GM23338 (cell line): ENCODE data around the gene RAB19.

Experiments used
- CREB1 ChIP-seq: fragments of 250-450 bp; sonication (Bioruptor Pico); IDR thresholded peaks from 2 replicates; pipeline ENCODE4 v1.5.0; 2020; ENCODE audit warnings: low read depth, mild to moderate bottlenecking, moderate library complexity
- EZH2 ChIP-seq: fragments of 200-600 bp; sonication (generic); IDR thresholded peaks from one replicate; pipeline ENCODE4 v1.8.0; 2017; ENCODE audit warnings: antibody characterized with exemption, mild to moderate bottlenecking, low read depth; ENCODE audit not compliant: unreplicated experiment
- EZH2phosphoT487 ChIP-seq: fragments of 200-600 bp; sonication (generic); IDR thresholded peaks from one replicate; pipeline ENCODE4 v1.8.1; 2018; ENCODE audit warnings: antibody characterized with exemption; ENCODE audit not compliant: unreplicated experiment
- JUNB ChIP-seq: IDR thresholded peaks from one replicate; pipeline ENCODE4 v1.6.1; 2016; ENCODE audit warnings: antibody characterized with exemption; ENCODE audit not compliant: unreplicated experiment
- NANOG ChIP-seq: IDR thresholded peaks from 2 replicates; pipeline ENCODE4 v1.6.1; 2016; ENCODE audit warnings: antibody characterized with exemption, borderline replicate concordance
- POLR2AphosphoS5 ChIP-seq: IDR thresholded peaks from 2 replicates; pipeline ENCODE4 v1.6.1; 2016; ENCODE audit warnings: antibody characterized with exemption, low read depth
- ZNF114 ChIP-seq: fragments of 250-450 bp; sonication (Bioruptor Pico); IDR thresholded peaks from 2 replicates; pipeline ENCODE4 v1.5.0; 2020; ENCODE audit warnings: mild to moderate bottlenecking, moderate library complexity
- ZNF331 ChIP-seq: fragments of 250-450 bp; sonication (Bioruptor Pico); IDR thresholded peaks from 2 replicates; pipeline ENCODE4 v1.5.0; 2020; ENCODE audit warnings: low read depth, mild to moderate bottlenecking, moderate library complexity
- TF ChIP-seq, protein P1 (sequence below), 2 experiments: fragments of 200-600 bp in 1 of 2; sonication (generic) in 1 of 2; conservative IDR thresholded peaks; 2 replicates each; pipeline versions ENCODE4 v1.5.1 to v1.6.1; 2016 to 2017; ENCODE audit warnings: antibody characterized with exemption in 2 of 2, low read depth in 2 of 2, mild to moderate bottlenecking in 2 of 2, moderate library complexity in 1 of 2
- TF ChIP-seq, protein P2 (sequence below): IDR thresholded peaks from one replicate; pipeline ENCODE4 v1.6.1; 2018; ENCODE audit warnings: antibody characterized with exemption; ENCODE audit not compliant: unreplicated experiment

DNA sequence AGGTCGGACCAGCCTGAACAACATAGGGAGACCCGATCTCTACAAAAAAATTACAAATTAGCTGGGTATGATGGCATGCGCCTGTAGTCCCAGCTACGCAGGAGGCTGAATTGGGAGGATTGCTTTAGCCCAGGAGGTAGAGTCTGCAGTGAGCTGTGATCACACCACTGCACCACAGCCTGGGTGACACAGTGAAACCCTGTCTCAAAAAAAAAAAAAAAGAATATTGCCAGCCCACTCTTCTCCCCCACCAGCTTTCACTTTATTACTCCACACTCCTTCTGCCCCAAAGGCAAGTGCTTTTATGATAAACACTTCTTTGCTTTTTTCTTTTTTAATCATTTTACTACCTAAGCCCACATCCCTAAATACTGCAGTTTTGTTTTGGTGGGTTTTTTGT is 14.8 kb downstream of the RAB19 start:
- no peak for TF ChIP-seq JUNB
- TF ChIP-seq, protein P1, sequence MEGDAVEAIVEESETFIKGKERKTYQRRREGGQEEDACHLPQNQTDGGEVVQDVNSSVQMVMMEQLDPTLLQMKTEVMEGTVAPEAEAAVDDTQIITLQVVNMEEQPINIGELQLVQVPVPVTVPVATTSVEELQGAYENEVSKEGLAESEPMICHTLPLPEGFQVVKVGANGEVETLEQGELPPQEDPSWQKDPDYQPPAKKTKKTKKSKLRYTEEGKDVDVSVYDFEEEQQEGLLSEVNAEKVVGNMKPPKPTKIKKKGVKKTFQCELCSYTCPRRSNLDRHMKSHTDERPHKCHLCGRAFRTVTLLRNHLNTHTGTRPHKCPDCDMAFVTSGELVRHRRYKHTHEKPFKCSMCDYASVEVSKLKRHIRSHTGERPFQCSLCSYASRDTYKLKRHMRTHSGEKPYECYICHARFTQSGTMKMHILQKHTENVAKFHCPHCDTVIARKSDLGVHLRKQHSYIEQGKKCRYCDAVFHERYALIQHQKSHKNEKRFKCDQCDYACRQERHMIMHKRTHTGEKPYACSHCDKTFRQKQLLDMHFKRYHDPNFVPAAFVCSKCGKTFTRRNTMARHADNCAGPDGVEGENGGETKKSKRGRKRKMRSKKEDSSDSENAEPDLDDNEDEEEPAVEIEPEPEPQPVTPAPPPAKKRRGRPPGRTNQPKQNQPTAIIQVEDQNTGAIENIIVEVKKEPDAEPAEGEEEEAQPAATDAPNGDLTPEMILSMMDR (conservative IDR thresholded peaks at IDR 0.05; ENCODE audit: low read depth in 2 of 2): no peak
- no peak for TF ChIP-seq CREB1 (CRISPR knock-in tag)
- no peak for TF ChIP-seq EZH2
- TF ChIP-seq POLR2AphosphoS5: no peak
- TF ChIP-seq NANOG: no peak
- no peak for TF ChIP-seq ZNF331
- TF ChIP-seq, protein P2, sequence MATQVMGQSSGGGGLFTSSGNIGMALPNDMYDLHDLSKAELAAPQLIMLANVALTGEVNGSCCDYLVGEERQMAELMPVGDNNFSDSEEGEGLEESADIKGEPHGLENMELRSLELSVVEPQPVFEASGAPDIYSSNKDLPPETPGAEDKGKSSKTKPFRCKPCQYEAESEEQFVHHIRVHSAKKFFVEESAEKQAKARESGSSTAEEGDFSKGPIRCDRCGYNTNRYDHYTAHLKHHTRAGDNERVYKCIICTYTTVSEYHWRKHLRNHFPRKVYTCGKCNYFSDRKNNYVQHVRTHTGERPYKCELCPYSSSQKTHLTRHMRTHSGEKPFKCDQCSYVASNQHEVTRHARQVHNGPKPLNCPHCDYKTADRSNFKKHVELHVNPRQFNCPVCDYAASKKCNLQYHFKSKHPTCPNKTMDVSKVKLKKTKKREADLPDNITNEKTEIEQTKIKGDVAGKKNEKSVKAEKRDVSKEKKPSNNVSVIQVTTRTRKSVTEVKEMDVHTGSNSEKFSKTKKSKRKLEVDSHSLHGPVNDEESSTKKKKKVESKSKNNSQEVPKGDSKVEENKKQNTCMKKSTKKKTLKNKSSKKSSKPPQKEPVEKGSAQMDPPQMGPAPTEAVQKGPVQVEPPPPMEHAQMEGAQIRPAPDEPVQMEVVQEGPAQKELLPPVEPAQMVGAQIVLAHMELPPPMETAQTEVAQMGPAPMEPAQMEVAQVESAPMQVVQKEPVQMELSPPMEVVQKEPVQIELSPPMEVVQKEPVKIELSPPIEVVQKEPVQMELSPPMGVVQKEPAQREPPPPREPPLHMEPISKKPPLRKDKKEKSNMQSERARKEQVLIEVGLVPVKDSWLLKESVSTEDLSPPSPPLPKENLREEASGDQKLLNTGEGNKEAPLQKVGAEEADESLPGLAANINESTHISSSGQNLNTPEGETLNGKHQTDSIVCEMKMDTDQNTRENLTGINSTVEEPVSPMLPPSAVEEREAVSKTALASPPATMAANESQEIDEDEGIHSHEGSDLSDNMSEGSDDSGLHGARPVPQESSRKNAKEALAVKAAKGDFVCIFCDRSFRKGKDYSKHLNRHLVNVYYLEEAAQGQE: no peak
- TF ChIP-seq ZNF114 (CRISPR knock-in tag): no peak
- no peak for TF ChIP-seq EZH2phosphoT487
